Mucosa of descending colon (tissue), 3 donors: ENCODE results near the gene INTS6. TPM values are rescaled to one million over a fixed set of nuclear protein-coding genes. Genes with fewer than 3 reads are reported as not detected.

Source experiments
- ATAC-seq: fragments of 200-7000 bp; cut with Tn5 transposase; one replicate; pipeline ENCODE4 v1.9.1; 2020; ENCODE audit warnings: mild to moderate bottlenecking, moderate library complexity
- DNase-seq, 3 donors: peaks; one replicate each; pipeline ENCODE4 v3.0.0-alpha.2; 2020
- H3K36me3 ChIP-seq: fragments of 200-600 bp; one replicate; pipeline ENCODE4 v1.8.0; 2021; ENCODE audit warnings: low read depth, mild to moderate bottlenecking
- H3K4me1 ChIP-seq: fragments of 200-600 bp; one replicate; pipeline ENCODE4 v1.8.0; 2021; ENCODE audit warnings: low read depth, mild to moderate bottlenecking
- H3K4me3 ChIP-seq: fragments of 200-600 bp; one replicate; pipeline ENCODE4 v1.8.0; 2021; ENCODE audit warnings: mild to moderate bottlenecking
- H3K9me3 ChIP-seq: fragments of 200-600 bp; one replicate; pipeline ENCODE4 v1.8.0; 2021; ENCODE audit warnings: mild to moderate bottlenecking
- intact Hi-C, 2 donors: fragments of 100-400 bp; cut with DNase I in 1 of 2; cut with micrococcal nuclease in 1 of 2; formaldehyde crosslinking; loops; one replicate each; pipeline versions ENCODE4 v1.11.0 to v1.11.1; 2022; cut with DNase I, micrococcal nuclease
- total RNA-seq, 3 donors: library from RNA; stranded (reverse); fragmentation: NEBNext Ultra II Directional in 2 of 3; extraction: Animal tissue kit (Norgen Biotek cat#: 25700) in 2 of 3; gene quantifications; one replicate each; pipeline versions ENCODE4 v1.2.1 to v1.2.4, GENCODE V29; 2021 to 2023
- TF ChIP-seq, protein P1 (sequence below): fragments of 200-600 bp; IDR thresholded peaks from one replicate; pipeline ENCODE4 v1.8.0; 2022; ENCODE audit warnings: antibody characterized with exemption, mild to moderate bottlenecking
- donor health status: DM: no; HTN: no; CAD: no; lungs with moderate emphysema.
- donor health status: DM: no; HTN: no; CAD: no.
- donor health status: DM: no; HTN: yes; CAD: no.

The INTS6 gene
- total RNA-seq, 3 donors from 2014 or later: 32.0 to 38.4 (median 36.3) TPM

DNA sequence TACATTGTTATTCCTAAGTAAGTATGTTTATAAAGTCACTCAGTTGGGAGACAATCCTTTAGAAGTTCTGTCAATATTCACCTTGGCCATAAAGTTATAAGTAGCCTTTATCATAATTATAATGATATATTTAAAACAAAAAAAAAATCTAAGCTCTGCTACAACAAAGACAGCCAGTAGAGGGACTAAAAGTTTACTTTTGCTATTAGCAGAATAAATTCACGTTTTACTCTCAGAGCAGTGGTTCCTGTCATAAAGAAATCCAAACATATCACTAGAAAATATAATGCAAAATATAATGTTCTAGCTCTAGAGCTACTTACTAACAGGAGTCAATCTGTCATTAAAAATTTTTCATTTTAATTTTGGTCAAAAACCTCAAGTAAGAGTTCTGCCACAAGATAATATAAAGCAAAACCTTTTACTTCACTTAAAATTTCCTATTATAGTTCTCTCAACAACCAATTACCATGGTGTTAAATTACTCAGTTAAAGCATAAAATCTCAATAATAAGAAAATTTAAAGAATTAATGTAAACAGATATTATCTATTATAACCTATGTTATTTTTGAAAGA, 17.7 kb downstream of the INTS6 start:
- TF ChIP-seq, protein P1, sequence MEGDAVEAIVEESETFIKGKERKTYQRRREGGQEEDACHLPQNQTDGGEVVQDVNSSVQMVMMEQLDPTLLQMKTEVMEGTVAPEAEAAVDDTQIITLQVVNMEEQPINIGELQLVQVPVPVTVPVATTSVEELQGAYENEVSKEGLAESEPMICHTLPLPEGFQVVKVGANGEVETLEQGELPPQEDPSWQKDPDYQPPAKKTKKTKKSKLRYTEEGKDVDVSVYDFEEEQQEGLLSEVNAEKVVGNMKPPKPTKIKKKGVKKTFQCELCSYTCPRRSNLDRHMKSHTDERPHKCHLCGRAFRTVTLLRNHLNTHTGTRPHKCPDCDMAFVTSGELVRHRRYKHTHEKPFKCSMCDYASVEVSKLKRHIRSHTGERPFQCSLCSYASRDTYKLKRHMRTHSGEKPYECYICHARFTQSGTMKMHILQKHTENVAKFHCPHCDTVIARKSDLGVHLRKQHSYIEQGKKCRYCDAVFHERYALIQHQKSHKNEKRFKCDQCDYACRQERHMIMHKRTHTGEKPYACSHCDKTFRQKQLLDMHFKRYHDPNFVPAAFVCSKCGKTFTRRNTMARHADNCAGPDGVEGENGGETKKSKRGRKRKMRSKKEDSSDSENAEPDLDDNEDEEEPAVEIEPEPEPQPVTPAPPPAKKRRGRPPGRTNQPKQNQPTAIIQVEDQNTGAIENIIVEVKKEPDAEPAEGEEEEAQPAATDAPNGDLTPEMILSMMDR: no peak
- Histone ChIP-seq H3K4me1 (no peaks in the 10 kb centered on the region), H3K4me3 (no peak overlapping the region), H3K9me3 (no peaks in the 10 kb centered on the region), H3K36me3 (no peaks in the 10 kb centered on the region)
- intact Hi-C loops: no loop called here
- no peak for DNase-seq
- no peak for ATAC-seq

DNA sequence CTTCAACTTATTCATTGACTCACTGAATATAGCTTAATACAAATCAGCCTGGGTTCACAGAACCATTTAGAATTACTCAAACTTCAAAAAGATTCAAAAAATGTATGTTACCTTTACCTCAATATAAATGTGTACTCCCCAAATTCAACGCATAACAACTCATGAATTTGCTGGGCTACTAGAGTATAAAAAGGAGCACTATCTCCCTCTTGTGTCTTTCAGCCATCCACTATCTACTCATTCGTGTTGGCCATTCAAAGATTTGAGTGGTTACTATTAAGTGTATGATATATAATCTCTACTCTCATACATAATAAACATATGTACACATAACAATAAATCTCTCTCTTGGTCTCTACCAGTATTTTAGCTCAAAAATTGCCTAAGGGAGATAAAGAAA, 20.3 kb downstream of the INTS6 start:
- H3K9me3 ChIP-seq: no peaks in the 10 kb centered on the region
- ATAC-seq (no peak), DNase-seq (no peak)
- no peaks in the 10 kb centered on the region for H3K4me1 ChIP-seq
- H3K4me3 ChIP-seq: no peak overlapping the region
- H3K36me3 ChIP-seq: no peaks in the 10 kb centered on the region
- intact Hi-C loops: no loop called here
- TF ChIP-seq, protein P1: no peak

DNA sequence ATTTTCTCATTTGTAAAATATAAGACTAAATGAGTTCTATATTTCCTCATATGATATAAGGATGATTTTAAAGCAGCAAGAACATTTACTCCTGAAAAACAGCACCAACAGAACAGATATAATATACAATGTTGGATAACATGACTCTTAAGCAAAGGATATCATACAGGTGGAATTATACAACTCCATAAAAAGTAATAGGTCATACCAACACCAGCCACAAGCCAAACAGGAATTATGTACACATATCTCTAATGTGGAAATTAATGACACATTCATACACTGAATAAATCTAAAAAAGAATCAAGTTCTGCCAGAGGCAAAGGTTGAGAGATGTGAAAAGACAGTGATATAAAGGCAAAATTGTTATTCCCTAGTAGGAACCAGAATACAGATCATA, 25.9 kb downstream of the INTS6 start:
- intact Hi-C loops: no loop called here
- ATAC-seq (peak; percentile 32), DNase-seq (no peak)
- H3K36me3 ChIP-seq: no peaks in the 10 kb centered on the region
- no peak overlapping the region for H3K4me3 ChIP-seq
- H3K9me3 ChIP-seq: no peaks in the 10 kb centered on the region
- peaks cover 15% of the 10 kb centered on the region for H3K4me1 ChIP-seq
- TF ChIP-seq, protein P1: no peak

DNA sequence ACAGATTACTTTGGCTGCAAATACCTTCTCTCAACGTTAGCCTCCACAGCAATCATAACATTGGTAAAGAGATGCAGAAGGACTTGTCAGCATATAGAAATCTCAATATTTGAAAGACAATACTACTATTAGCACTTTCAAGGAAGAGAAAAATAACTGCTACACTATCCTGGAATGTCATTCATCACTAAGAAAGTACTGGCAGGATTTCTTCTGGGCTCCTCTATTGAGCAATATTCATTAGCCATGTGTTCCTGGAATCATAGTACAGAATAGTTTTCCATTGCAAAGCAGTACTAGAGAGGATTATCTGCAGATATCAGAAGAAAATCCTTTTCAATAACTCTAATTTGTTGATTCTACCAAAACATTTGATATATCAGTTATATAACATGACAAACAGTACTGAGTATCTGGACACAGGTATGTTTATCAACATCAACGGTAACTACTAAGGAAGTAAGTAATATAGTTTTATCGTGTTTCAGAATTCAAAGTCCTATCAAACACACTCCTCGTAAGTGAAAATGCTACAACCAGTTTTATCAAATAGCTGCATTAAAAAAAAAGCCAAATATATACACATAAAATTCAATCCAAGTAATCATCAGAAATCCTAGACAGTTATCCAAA, 27.3 kb downstream of the INTS6 start:
- intact Hi-C loops: no loop called here
- Histone ChIP-seq H3K9me3 (no peaks in the 10 kb centered on the region), H3K4me1 (peaks cover 15% of the 10 kb centered on the region), H3K36me3 (no peaks in the 10 kb centered on the region), H3K4me3 (no peak overlapping the region)
- ATAC-seq (peak; percentile 80), DNase-seq (no peak)
- TF ChIP-seq, protein P1: no peak

DNA sequence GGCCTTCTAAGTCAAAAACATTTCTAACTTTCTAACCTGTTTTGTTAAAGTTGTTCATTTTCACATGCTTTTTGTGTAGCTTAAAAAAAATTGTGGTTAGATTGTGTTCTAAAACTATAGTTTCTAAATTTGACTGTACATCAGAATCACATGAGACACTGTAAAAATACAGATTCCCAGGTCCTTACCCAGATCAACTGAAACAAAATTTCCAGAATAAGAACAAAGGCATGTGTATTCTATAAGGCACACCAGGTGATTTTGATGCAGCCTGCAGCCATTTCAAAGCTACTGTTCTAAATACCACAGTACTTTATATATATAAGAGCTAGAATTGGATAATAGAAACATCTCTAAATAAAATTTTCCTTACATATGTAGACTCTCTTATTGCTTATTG, 29.1 kb downstream of the INTS6 start:
- peaks cover 15% of the 10 kb centered on the region for H3K4me1 ChIP-seq
- TF ChIP-seq, protein P1: no peak
- ATAC-seq: no peak
- H3K36me3 ChIP-seq: no peaks in the 10 kb centered on the region
- DNase-seq: no peak
- H3K4me3 ChIP-seq: no peak overlapping the region
- H3K9me3 ChIP-seq: no peaks in the 10 kb centered on the region
- intact Hi-C loops: no loop called here
